CD4-positive, alpha-beta T cell (primary cell): ENCODE measurements around the gene DNAJC6. TPM values are rescaled to one million over a fixed set of nuclear protein-coding genes. Genes with fewer than 3 reads are reported as not detected.

Source experiments
- ATAC-seq: fragments of 200-7000 bp; cut with Tn5 transposase; one replicate; pipeline ENCODE4 v1.10.0; 2022; ENCODE audit warnings: mild to moderate bottlenecking; ENCODE audit not compliant: poor library complexity
- CTCF ChIA-PET: fragments of 350-600 bp; sonication (Branson Sonifier 250); formaldehyde crosslinking; loops from one replicate; lab custom pipeline; 2021; ENCODE audit warnings: antibody characterized with exemption, inconsistent platforms; lab: Charles Lee
- POLR2A ChIA-PET: fragments of 350-600 bp; sonication (Branson Sonifier 250); formaldehyde crosslinking; loops from one replicate; lab custom pipeline; 2021; ENCODE audit warnings: antibody characterized with exemption, inconsistent platforms; lab: Charles Lee
- DNase-seq, 14 experiments: peaks; one replicate each; pipeline ENCODE4 v3.0.0-alpha.2; 2013 to 2020; ENCODE audit warnings: mixed read lengths in 2 of 14
- H3K27ac ChIP-seq, 2 donors: one replicate each; pipeline versions ENCODE4 v1.5.1 to v1.7.0; 2013; ENCODE audit warnings: low read length in 2 of 2, low read depth in 1 of 2, mild to moderate bottlenecking in 1 of 2
- H3K27me3 ChIP-seq, 2 experiments: 1 replicate in 1 of 2; 2 replicates in 1 of 2; pipeline versions ENCODE4 v1.6.1 to v1.7.0; 2013; ENCODE audit warnings: low read length in 2 of 2, control low read depth in 1 of 2, mild to moderate bottlenecking in 1 of 2, moderate library complexity in 1 of 2; ENCODE audit not compliant: insufficient read depth in 2 of 2, control insufficient read depth in 1 of 2
- H3K36me3 ChIP-seq: one replicate; pipeline ENCODE4 v1.6.1; 2013; ENCODE audit warnings: low read length, control low read depth; ENCODE audit not compliant: insufficient read depth
- H3K4me1 ChIP-seq: one replicate; pipeline ENCODE4 v1.6.1; 2013; ENCODE audit warnings: low read length, control low read depth; ENCODE audit not compliant: insufficient read depth
- H3K4me3 ChIP-seq: one replicate; pipeline ENCODE4 v1.5.1; 2013; ENCODE audit warnings: mild to moderate bottlenecking, low read length, moderate library complexity
- H3K9me3 ChIP-seq, 2 experiments: 1 replicate in 1 of 2; 2 replicates in 1 of 2; pipeline versions ENCODE4 v1.6.1 to v1.7.0; 2013; ENCODE audit warnings: low read length in 2 of 2, mild to moderate bottlenecking in 2 of 2, control low read depth in 1 of 2, moderate library complexity in 1 of 2; ENCODE audit not compliant: control insufficient read depth in 1 of 2, insufficient read depth in 1 of 2
- H3K27ac Mint-ChIP-seq: one replicate; pipeline ENCODE4 v1.8.0; 2020; ENCODE audit warnings: mixed read lengths
- H3K27me3 Mint-ChIP-seq: one replicate; pipeline ENCODE4 v1.8.0; 2021; ENCODE audit warnings: mixed read lengths
- H3K36me3 Mint-ChIP-seq: one replicate; pipeline ENCODE4 v1.8.0; 2021; ENCODE audit warnings: low read depth, mixed read lengths
- H3K4me1 Mint-ChIP-seq: one replicate; pipeline ENCODE4 v1.8.0; 2021; ENCODE audit warnings: low read depth, mixed read lengths
- H3K4me3 Mint-ChIP-seq: one replicate; pipeline ENCODE4 v1.8.0; 2020; ENCODE audit warnings: mild to moderate bottlenecking, mixed read lengths
- H3K9me3 Mint-ChIP-seq: one replicate; pipeline ENCODE4 v1.8.0; 2020; ENCODE audit warnings: mixed read lengths
- CTCF ChIP-seq: fragments of 200-600 bp; IDR thresholded peaks from one replicate; pipeline ENCODE4 v1.8.0; 2022; ENCODE audit warnings: antibody characterized with exemption, mild to moderate bottlenecking
- intact Hi-C, 2 experiments: fragments of 100-400 bp; cut with DNase I in 1 of 2; cut with micrococcal nuclease in 1 of 2; formaldehyde crosslinking; loops; one replicate each; pipeline versions ENCODE4 v1.15.1 to v1.9.0; 2023 to 2025; cut with DNase I, micrococcal nuclease
- total RNA-seq, 174 experiments: library from RNA in 2 of 174; stranded (reverse) in 2 of 174; gene quantifications; one replicate each; pipeline ENCODE4 v1.2.3 and lab custom pipeline; 2021 to 2026

The DNAJC6 gene
- total RNA-seq, 2 experiments from 2014 or later, result 2.4 to 2.5 TPM

- Histone ChIP-seq H3K9me3 (no peaks in the 10 kb centered on the region), H3K27me3 (no peaks in the 10 kb centered on the region), H3K4me3 (no peak overlapping the region), H3K36me3 (peaks cover 34% of the 10 kb centered on the region), H3K4me1 (no peaks in the 10 kb centered on the region), H3K27ac (no peak overlapping the region)
- ATAC-seq (no peak), DNase-seq (no peak)
- H3K27ac Mint-ChIP-seq, result no peak overlapping the region
- no peaks in the 10 kb centered on the region for H3K9me3 Mint-ChIP-seq
- ChIA-PET CTCF (interaction anchor here (1.4 to 2.3 kb wide), 3 partner anchors 9 to 258 kb away, joined by 4 to 20 read pairs (median 5); partner anchors contain the start of genes LEPR and LEPROT), POLR2A (interaction anchor here (0.7 to 1.0 kb wide), 2 partner anchors 10 to 13 kb away, joined by 3 to 4 read pairs; partner anchors contain the start of genes LEPR and LEPROT)
- peaks cover 62% of the 10 kb centered on the region for H3K36me3 Mint-ChIP-seq
- intact Hi-C loops, result loop anchor here (2.0 to 10.0 kb wide), 4 partner anchors 257 to 1505 kb away; no protein-coding TSS in a partner anchor
- TF ChIP-seq CTCF, result no peak
- peaks cover 11% of the 10 kb centered on the region for H3K4me1 Mint-ChIP-seq
- H3K27me3 Mint-ChIP-seq, result no peaks in the 10 kb centered on the region
- no peak overlapping the region for H3K4me3 Mint-ChIP-seq
Measured at GRCh38 chr1:65429806-65430205, 120.5 kb downstream of the DNAJC6 start.

GRCh38 chr1:65431111-65431705 is 121.9 kb downstream of the DNAJC6 start:
- peak in 3 of 14 experiments; percentile 34 to 50 (median 44) for DNase-seq
- H3K27me3 Mint-ChIP-seq, result no peaks in the 10 kb centered on the region
- H3K27me3 ChIP-seq, result no peaks in the 10 kb centered on the region
- TF ChIP-seq CTCF, result peak; percentile 83
- H3K36me3 Mint-ChIP-seq, result peaks cover 57% of the 10 kb centered on the region
- intact Hi-C loops, result loop anchor here (1.0 to 10.0 kb wide), 4 partner anchors 256 to 1016 kb away; no protein-coding TSS in a partner anchor
- peaks cover 11% of the 10 kb centered on the region for H3K4me1 Mint-ChIP-seq
- H3K4me3 ChIP-seq, result no peak overlapping the region
- H3K4me1 ChIP-seq, result no peaks in the 10 kb centered on the region
- POLR2A ChIA-PET, result interaction anchor here (1.6 kb wide), 1 partner anchor 11 kb away, joined by 7 read pairs; the partner anchor contains the start of genes LEPR and LEPROT
- no peaks in the 10 kb centered on the region for H3K9me3 ChIP-seq
- H3K27ac ChIP-seq, result no peak overlapping the region
- peaks cover 25% of the 10 kb centered on the region for H3K36me3 ChIP-seq
- H3K4me3 Mint-ChIP-seq, result no peak overlapping the region
- peak; percentile 62 for ATAC-seq
- H3K9me3 Mint-ChIP-seq, result no peaks in the 10 kb centered on the region
- CTCF ChIA-PET, result interaction anchor here (1.0 to 2.3 kb wide), 5 partner anchors 10 to 1015 kb away, joined by 3 to 20 read pairs (median 5); partner anchors contain the start of genes LEPR and LEPROT
- H3K27ac Mint-ChIP-seq, result no peak overlapping the region

- no peaks in the 10 kb centered on the region for H3K4me1 ChIP-seq
- intact Hi-C loops, result loop anchor here (5.0 to 10.0 kb wide), 2 partner anchors 812 to 1014 kb away; no protein-coding TSS in a partner anchor
- no peak overlapping the region for H3K27ac Mint-ChIP-seq
- H3K9me3 ChIP-seq, result no peaks in the 10 kb centered on the region
- DNase-seq (no peak), ATAC-seq (no peak)
- H3K4me3 ChIP-seq, result no peak overlapping the region
- H3K27me3 ChIP-seq, result no peaks in the 10 kb centered on the region
- no peak overlapping the region for H3K27ac ChIP-seq
- H3K9me3 Mint-ChIP-seq, result no peaks in the 10 kb centered on the region
- ChIA-PET CTCF (no interaction called here), POLR2A (no interaction called here)
- no peak for TF ChIP-seq CTCF
- H3K4me1 Mint-ChIP-seq, result peaks cover 11% of the 10 kb centered on the region
- H3K36me3 Mint-ChIP-seq, result peaks cover 47% of the 10 kb centered on the region
- H3K36me3 ChIP-seq, result peaks cover 16% of the 10 kb centered on the region
- no peak overlapping the region for H3K4me3 Mint-ChIP-seq
- no peaks in the 10 kb centered on the region for H3K27me3 Mint-ChIP-seq
Measured at GRCh38 chr1:65432918-65433317, 123.6 kb downstream of the DNAJC6 start.
